ENCODE measurements around the gene DEFB124.

Gene DEFB124

DNA sequence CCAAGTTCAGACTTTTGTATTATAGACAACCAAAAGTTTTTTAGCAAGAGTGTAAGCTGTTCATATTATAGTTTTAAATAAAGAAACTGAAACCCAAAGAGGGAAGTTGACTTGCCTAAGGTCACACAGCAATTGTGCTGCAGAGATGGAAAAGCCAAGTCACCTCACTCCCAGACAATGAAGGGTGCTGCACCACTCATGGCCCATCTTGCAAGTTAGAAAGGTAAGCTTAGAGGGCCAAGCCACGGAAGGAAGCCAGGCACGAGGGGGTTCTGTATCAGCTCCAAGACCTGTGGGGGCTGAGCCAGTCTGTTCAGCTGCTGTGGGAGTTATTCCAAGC, 860 bp downstream of the DEFB124 start:
- Histone ChIP-seq H3K9me3 (ENCODE audit: control insufficient read depth, insufficient read depth, low read depth, low read length) (no peaks in the 10 kb centered on the region), H3K27ac (ENCODE audit: extremely low read depth, low read depth, low read length) (no peak overlapping the region), H3K36me3 (ENCODE audit: control insufficient read depth in 2 of 2, insufficient read depth in 1 of 2, low read length in 2 of 2) (no peaks in the 10 kb centered on the region), H3K4me3 (ENCODE audit: low read depth, low read length) (no peak overlapping the region), H3K4me1 (ENCODE audit: control insufficient read depth, insufficient read depth, low read length) (no peaks in the 10 kb centered on the region)
- ChIA-PET POLR2A (no interaction called here), CTCF (interaction anchor here (0.6 to 1.2 kb wide), 4 partner anchors 10 to 128 kb away, joined by 3 to 5 read pairs (median 4); no protein-coding TSS in a partner anchor)
- TF ChIP-seq, protein P1, sequence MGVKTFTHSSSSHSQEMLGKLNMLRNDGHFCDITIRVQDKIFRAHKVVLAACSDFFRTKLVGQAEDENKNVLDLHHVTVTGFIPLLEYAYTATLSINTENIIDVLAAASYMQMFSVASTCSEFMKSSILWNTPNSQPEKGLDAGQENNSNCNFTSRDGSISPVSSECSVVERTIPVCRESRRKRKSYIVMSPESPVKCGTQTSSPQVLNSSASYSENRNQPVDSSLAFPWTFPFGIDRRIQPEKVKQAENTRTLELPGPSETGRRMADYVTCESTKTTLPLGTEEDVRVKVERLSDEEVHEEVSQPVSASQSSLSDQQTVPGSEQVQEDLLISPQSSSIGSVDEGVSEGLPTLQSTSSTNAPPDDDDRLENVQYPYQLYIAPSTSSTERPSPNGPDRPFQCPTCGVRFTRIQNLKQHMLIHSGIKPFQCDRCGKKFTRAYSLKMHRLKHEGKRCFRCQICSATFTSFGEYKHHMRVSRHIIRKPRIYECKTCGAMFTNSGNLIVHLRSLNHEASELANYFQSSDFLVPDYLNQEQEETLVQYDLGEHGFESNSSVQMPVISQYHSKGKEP (tag by site-specific recombination; IDR thresholded peaks at IDR 0.05), result no peak
- TF ChIP-seq, protein P2, sequence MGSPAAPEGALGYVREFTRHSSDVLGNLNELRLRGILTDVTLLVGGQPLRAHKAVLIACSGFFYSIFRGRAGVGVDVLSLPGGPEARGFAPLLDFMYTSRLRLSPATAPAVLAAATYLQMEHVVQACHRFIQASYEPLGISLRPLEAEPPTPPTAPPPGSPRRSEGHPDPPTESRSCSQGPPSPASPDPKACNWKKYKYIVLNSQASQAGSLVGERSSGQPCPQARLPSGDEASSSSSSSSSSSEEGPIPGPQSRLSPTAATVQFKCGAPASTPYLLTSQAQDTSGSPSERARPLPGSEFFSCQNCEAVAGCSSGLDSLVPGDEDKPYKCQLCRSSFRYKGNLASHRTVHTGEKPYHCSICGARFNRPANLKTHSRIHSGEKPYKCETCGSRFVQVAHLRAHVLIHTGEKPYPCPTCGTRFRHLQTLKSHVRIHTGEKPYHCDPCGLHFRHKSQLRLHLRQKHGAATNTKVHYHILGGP (tag by site-specific recombination; IDR thresholded peaks at IDR 0.05), result no peak
- TF ChIP-seq ZNF121 (tag by site-specific recombination; IDR thresholded peaks at IDR 0.05) (no peak), ZFP37 (tag by site-specific recombination; IDR thresholded peaks at IDR 0.05) (no peak), ZNF202 (tag by site-specific recombination; IDR thresholded peaks at IDR 0.05; ENCODE audit: borderline replicate concordance) (no peak), ZNF341 (tag by site-specific recombination; IDR thresholded peaks at IDR 0.05; ENCODE audit: low read depth) (no peak), ZNF221 (tag by site-specific recombination; IDR thresholded peaks at IDR 0.05; ENCODE audit: borderline replicate concordance) (no peak), HOXC10 (CRISPR knock-in tag; IDR thresholded peaks at IDR 0.05) (no peak)
- TF ChIP-seq, protein P3, sequence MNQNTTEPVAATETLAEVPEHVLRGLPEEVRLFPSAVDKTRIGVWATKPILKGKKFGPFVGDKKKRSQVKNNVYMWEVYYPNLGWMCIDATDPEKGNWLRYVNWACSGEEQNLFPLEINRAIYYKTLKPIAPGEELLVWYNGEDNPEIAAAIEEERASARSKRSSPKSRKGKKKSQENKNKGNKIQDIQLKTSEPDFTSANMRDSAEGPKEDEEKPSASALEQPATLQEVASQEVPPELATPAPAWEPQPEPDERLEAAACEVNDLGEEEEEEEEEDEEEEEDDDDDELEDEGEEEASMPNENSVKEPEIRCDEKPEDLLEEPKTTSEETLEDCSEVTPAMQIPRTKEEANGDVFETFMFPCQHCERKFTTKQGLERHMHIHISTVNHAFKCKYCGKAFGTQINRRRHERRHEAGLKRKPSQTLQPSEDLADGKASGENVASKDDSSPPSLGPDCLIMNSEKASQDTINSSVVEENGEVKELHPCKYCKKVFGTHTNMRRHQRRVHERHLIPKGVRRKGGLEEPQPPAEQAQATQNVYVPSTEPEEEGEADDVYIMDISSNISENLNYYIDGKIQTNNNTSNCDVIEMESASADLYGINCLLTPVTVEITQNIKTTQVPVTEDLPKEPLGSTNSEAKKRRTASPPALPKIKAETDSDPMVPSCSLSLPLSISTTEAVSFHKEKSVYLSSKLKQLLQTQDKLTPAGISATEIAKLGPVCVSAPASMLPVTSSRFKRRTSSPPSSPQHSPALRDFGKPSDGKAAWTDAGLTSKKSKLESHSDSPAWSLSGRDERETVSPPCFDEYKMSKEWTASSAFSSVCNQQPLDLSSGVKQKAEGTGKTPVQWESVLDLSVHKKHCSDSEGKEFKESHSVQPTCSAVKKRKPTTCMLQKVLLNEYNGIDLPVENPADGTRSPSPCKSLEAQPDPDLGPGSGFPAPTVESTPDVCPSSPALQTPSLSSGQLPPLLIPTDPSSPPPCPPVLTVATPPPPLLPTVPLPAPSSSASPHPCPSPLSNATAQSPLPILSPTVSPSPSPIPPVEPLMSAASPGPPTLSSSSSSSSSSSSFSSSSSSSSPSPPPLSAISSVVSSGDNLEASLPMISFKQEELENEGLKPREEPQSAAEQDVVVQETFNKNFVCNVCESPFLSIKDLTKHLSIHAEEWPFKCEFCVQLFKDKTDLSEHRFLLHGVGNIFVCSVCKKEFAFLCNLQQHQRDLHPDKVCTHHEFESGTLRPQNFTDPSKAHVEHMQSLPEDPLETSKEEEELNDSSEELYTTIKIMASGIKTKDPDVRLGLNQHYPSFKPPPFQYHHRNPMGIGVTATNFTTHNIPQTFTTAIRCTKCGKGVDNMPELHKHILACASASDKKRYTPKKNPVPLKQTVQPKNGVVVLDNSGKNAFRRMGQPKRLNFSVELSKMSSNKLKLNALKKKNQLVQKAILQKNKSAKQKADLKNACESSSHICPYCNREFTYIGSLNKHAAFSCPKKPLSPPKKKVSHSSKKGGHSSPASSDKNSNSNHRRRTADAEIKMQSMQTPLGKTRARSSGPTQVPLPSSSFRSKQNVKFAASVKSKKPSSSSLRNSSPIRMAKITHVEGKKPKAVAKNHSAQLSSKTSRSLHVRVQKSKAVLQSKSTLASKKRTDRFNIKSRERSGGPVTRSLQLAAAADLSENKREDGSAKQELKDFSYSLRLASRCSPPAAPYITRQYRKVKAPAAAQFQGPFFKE (tag by site-specific recombination; IDR thresholded peaks at IDR 0.05; ENCODE audit: borderline replicate concordance), result no peak
- TF ChIP-seq, protein P4, sequence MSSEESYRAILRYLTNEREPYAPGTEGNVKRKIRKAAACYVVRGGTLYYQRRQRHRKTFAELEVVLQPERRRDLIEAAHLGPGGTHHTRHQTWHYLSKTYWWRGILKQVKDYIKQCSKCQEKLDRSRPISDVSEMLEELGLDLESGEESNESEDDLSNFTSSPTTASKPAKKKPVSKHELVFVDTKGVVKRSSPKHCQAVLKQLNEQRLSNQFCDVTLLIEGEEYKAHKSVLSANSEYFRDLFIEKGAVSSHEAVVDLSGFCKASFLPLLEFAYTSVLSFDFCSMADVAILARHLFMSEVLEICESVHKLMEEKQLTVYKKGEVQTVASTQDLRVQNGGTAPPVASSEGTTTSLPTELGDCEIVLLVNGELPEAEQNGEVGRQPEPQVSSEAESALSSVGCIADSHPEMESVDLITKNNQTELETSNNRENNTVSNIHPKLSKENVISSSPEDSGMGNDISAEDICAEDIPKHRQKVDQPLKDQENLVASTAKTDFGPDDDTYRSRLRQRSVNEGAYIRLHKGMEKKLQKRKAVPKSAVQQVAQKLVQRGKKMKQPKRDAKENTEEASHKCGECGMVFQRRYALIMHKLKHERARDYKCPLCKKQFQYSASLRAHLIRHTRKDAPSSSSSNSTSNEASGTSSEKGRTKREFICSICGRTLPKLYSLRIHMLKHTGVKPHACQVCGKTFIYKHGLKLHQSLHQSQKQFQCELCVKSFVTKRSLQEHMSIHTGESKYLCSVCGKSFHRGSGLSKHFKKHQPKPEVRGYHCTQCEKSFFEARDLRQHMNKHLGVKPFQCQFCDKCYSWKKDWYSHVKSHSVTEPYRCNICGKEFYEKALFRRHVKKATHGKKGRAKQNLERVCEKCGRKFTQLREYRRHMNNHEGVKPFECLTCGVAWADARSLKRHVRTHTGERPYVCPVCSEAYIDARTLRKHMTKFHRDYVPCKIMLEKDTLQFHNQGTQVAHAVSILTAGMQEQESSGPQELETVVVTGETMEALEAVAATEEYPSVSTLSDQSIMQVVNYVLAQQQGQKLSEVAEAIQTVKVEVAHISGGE (tag by site-specific recombination; conservative IDR thresholded peaks at IDR 0.05; ENCODE audit: low read depth), result no peak

DNA sequence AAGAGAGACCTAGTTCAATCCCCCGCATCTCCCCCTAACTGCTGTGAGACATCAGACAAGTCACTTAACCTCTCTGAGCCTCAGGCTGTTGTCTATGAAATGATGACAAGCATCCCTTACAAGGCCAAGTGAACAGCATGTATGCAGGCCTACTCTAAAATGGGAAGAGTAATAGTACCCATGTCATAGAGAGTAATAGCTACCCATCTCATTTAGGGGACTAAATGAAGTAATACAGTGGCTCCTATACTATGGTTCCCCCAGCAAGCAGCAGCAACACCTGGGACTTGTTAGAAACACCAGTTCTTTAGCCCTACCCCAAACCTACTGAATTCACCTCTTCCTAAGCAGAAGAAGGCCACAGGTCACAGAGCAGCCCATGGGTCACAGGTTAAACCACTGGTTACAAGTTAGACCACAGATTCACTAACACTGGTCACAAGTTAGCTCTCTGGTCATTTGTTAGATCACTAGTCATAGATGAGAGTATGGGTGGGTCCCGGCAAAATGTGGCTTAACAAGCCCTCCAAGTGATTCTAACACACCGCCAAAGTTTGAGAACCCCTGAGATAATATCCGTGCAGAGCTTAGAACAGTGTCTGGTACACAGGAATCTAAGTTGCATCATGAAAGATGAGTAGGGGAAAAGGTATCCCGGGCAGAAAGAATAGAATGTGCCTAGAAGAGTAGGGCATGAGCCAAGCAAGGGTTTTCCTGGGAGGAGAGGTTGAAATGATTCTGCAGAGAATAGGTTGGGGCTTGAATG, 1.4 kb downstream of the DEFB124 start:
- peak; percentile 60; the same call in 1 of the 2 replicates for TF ChIP-seq ZNF664 (tag by site-specific recombination; IDR thresholded peaks at IDR 0.05)
- no peak for TF ChIP-seq ZNF571 (tag by site-specific recombination; IDR thresholded peaks at IDR 0.05)
- no peak overlapping the region for H3K4me3 ChIP-seq (ENCODE audit: low read depth, low read length)
- H3K9me3 ChIP-seq (ENCODE audit: control insufficient read depth, insufficient read depth, low read depth, low read length), result no peaks in the 10 kb centered on the region
- H3K4me1 ChIP-seq (ENCODE audit: control insufficient read depth, insufficient read depth, low read length), result no peaks in the 10 kb centered on the region
- no peaks in the 10 kb centered on the region for H3K36me3 ChIP-seq (ENCODE audit: control insufficient read depth in 2 of 2, insufficient read depth in 1 of 2, low read length in 2 of 2)
- CTCF ChIA-PET, result interaction anchor here (0.6 to 0.8 kb wide), 2 partner anchors 29 to 129 kb away, joined by 3 to 4 read pairs; no protein-coding TSS in a partner anchor
- POLR2A ChIA-PET, result no interaction called here
- H3K27ac ChIP-seq (ENCODE audit: extremely low read depth, low read depth, low read length), result no peak overlapping the region
